Stimulated activated CD4-positive, alpha-beta T cell treated with anti-CD3 and anti-CD28 coated beads, Interleukin-2, amount 100 ng/mL, for 48 hours (primary cell): ENCODE results near the gene MED13L.

Experiments
- DNase-seq, 2 donors: peaks; one replicate each; pipeline ENCODE4 v3.0.0-alpha.2; 2020

The MED13L gene

DNA sequence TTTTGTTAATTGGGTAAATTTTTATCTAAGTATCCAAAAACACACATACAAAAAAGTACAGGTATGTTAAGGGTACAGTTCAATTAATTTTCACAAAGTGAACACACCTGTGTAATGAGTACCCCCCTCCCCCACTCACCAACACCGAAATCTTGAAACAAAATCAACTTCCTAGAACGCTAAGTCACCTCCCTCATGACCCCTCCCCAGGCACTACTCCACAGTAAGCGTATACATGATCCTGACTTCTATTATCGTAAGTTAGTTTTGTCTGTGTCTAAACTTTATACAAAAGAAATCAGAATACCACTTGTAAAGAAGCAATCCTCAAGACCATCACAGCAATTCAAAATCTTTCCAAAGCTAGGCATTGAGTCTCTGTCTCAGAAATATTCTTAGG is 100.5 kb downstream of the MED13L start:
- no peak for DNase-seq

DNA sequence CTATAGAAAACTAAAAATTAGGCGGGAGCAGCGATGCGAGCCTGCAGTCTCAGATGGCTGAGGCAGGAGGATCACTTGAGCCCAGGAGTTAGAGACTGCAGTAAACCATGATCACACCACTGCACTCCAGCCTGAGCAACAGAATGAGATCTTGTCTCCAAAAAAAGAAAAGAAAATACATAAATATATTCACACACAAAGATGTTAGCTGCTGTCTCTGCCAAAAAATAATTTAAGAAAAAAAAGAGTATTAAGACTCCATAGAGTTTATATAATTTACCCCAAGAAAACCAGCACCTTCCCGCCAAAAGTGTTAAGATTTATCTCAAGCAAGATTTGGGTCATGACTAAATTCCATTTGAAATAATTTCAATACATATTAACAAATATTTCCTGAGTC is 102.6 kb downstream of the MED13L start:
- no peak for DNase-seq

DNA sequence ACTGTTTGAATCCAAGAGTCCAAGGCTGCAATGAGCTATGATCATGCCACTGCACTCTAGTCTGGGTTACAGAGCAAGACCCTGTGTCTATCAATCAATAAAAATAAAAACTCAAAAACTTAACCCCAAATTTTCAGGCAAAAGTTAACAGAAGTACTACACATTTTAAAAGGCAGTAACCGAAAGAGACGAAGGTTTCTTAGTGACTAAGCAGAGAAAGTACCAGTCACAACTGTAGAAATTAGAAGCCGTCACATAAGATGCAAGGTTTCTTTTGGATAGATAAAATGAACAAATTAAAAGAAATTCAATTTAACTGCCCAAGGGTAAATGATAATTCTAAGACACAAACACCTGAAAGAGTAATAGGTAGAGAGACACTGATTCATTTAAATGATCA is 103.5 kb downstream of the MED13L start:
- no peak for DNase-seq

DNA sequence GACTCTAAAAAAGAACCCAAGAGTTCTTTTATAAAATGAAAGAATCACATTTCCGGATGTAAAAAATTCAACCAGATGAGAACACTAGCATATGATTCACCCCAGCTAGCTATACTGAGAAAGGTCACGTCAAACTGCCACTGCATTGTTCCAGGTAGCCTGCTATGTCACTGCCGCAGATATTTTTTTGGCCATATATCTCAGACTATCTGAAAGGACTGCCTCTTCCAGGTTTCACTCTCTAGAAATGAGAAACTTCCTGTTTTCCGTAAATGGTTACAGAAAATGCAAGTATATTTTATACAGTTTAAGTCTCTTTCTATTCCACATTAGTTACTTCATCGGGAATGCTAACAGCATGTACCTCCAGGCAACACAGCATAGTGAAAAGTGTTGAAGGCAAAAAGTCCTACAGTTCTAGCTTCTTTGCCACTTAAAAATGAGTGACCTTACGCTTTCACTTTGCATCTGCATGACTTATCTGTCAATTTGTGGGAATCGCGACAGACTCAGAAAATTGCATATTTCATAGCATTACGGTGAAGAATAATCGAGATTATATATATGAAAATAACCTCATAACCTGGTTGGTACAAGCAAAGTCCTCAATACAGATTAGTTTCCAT is 105.2 kb downstream of the MED13L start:
- DNase-seq = peak; percentile 17 to 37

DNA sequence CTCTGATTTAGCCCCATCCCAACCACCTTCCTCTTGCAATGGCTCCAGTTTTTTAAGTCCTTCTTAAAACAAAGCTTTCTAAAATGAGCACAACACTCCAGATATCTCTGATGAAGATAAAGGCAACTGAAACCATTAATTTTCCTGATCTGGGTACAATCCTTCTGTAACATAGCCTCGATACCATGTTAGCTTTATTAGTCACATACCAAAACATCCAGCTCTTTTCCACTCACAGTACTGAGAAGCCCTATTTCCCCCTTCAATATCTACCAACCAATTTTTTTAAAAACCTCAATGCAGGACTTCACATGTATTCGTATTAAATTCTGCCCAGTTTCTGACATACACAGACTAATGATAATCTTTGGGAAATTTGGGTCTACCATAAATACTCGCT is 105.9 kb downstream of the MED13L start:
- no peak for DNase-seq

DNA sequence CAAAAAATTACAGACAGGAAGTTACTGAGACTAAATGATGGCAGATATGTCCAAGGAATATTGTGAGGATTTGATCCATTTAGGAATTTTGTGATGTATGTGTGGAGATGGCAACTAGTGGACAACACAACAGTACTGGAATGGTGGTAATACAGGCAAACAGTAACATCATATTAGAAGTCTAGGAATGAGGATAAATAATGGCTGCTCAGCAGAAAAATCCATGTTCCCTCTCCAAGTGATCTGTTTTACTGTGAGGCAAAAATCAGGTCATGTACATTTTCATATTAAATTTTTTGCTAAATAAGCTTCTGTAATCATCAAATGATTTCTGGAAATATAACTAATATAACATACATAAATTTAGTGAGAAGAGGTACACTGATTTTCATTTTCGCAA is 108.4 kb downstream of the MED13L start:
- DNase-seq = no peak

DNA sequence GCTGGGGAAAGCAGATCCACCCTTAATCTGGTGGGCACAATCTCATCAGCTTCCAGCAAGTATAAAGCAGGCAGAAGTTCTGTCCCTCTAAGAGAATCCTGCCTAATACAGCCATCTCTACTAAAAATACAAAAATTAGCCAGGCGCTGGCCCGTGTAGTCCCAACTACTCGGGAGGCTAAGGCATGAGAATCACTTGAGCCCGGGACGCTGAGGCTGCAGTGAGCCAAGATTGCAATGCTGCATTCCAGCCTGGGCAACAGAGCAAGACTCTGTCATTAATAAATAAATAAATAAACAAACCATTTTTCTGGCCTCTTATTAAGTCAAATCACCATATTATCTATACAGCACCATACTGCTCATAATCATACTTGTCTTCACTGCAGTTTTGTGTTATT is 111.2 kb downstream of the MED13L start:
- no peak for DNase-seq

DNA sequence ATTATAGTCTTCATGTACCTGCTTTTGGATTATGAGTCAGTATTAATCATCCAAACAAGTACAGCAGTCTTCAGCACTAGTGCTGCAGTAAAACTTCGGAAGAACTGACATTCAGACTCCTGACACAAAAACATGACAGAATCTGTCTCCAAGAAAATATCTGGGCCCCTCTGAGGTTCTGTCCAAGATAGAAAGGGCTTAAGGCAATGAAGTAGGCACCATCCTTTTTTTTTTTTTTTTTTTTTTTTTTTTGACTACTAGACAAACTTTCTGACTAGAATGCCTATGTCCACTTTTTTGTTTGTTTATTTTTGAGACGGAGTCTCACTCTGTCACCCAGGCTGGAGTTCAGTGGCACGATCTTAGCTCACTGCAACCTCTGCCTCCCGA is 112.5 kb downstream of the MED13L start:
- DNase-seq = no peak

DNA sequence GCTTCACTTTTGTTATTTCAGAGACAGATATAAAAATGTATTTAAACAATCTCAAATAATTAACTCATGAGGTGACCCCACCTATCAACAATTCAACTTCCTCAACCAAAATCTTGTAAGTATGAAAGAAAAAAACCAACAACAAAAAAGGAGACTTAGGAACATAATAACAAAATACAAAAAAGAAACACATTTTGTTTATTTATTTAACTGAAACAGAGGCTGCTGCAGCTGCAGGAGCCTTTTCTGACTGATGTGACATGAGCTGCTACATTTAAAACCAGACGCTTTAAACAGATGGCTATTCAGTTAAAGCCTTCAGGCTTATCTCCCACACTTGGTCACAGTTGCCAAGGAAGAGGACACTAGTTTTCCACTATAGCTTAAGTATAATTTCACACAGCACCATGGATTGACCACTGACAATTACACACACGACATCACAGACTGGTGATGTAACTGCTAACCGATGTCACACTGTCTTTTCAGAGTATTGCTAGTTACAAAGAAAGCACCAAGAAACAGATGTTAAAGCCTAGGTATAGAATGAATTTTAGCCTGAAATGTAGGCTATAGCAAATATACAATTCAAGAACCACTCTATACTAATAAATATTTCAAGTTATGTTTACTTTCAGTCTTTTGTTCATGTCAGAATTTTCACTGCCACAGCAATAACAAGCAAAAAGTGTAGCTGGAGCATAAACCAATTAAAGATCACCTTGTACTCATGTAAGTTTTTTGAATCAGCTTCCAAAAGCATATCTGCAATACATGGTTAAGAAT is 113.0 kb downstream of the MED13L start:
- DNase-seq = no peak

DNA sequence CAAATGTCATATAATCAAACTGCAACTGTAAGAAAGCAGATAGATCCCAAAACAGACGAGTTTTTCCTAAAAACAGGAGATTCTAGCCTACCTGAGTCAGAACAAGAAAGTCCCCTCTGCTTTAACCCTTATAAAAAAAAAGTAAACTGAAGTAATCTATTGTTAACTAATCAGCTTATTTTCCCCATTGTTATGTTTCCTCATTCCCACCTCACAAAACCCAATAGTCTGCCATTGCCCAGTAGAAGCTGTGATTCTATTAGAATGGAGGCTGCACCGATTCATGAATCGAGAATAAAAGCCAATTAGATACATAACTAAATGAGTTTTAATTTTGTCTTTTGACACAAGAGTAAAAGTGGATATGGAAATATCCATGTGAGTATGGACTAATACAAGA is 115.4 kb downstream of the MED13L start:
- DNase-seq = no peak

DNA sequence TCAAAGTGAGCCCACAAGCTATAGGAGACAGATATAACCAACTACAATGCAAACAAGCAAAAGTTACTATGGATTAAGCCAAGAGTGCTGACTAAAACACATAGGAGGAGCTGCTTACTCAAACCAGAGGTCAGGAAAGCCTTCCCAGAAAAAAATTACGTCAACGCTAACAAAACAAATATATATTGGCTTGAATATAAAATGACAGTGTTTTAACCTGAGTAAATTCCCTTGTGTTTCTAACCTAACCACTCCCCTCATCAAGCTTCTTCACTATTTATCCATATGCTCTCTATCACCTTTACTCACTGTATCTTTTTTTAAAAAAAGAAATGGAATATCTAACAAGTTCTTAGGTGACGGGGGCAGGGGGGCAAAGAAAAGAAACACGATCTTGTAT is 115.9 kb downstream of the MED13L start:
- DNase-seq = no peak

DNA sequence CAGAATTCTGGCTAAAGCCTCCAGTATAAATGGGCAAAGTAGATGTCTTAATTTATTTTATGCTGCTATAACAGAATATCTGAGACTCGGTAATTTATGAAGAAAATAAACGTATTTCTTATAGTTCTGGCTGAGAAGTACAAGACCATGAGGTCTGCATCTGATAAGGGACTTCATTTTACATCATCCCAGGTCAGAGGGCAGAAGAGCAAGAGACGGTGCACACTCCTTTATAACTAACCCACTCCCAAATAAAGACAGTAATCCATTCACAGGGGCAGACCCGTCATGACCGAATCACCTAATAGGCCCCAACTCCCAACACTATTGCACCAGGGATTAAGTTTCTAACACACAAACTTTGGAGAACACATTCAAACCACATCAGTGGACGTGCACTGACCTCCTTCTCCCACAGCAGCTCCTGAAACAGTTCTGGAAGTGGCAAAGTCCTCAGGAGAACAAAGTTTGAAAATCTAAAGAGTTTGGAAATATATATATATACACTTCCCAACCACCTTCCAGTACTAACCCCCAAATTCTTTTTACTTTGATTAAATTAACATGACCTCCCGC is 116.5 kb downstream of the MED13L start:
- no peak for DNase-seq

DNA sequence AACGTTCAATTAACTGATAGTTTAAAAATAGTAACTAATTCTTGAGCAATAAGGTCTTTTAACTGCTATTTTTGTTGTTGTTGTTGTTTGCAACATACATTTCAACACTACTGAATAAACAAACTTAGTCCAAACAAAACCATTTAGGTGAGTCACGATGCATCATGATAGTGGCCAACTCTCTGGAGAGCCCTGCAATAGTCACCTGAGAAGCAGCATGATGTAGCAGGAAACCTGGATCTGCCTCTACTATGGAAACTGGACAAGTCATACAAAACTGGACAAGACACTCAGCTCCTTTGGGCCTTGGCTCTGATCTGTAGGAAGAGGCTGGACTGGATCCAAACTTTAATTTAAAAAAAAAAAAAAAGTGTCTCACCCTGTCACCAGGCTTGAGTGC is 117.3 kb downstream of the MED13L start:
- no peak for DNase-seq

DNA sequence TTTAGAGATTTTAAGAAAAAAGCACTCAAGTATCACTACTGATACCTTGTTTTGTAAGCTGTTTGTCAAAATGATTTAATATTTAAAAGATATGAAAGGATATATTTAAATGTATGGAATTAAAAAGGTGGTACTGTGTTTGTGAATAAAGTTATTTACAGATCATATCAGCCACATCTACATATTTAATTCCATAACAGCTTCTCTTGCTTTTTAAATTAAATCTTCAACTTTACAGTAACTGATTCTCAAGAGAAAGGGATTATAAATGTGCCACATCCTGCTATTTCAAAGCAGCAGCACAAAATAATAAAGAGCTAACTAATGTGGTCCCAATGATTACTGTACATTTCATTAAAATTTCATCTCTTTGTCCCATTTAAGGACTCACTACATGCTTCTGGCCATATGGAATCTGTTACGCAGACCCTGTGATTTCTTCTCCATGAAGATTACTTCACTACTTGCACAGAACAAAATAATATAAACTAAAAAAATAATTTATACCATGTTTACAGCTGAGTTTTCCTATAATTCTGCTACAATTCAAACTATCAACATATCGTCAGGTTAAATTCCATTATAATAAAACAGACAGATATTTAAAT is 117.8 kb downstream of the MED13L start:
- DNase-seq = no peak

DNA sequence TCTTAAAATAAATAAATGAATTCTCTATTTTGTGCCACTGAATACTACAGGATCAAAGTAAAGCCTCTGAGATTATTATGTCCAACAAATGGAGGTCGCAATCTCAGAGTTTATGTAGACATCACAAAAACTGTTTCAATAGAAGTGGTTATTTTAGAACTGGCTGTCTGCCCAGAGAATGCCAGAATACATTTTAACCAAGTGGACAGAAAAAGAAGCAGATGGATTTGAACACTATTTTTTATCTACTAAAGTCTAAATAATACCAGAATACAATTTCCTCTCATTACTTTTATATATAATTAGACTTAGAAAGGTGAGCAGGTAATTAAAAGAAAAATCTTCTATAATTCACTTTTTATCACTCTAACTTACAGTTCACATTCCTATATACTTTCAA is 118.3 kb downstream of the MED13L start:
- DNase-seq = no peak

DNA sequence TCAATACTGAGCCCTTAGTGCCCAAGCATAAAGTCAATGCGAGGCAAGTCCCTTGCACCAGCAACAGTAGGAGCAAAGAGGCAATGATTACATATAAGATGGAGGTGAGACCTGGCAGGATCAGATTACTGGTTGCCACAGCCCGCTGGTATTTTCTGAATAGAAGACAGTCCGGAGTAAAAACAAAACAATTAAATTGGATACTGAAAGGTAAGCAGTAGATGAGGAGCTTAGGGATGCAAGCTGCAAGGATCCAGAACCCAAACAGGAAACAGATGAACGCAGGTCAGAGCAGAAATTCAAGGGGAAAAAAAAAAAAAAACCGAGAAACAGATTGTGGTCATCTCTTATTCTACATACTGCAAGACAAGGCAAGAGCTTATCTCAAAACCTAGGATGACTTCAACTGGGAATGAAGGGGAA is 119.6 kb downstream of the MED13L start:
- no peak for DNase-seq

DNA sequence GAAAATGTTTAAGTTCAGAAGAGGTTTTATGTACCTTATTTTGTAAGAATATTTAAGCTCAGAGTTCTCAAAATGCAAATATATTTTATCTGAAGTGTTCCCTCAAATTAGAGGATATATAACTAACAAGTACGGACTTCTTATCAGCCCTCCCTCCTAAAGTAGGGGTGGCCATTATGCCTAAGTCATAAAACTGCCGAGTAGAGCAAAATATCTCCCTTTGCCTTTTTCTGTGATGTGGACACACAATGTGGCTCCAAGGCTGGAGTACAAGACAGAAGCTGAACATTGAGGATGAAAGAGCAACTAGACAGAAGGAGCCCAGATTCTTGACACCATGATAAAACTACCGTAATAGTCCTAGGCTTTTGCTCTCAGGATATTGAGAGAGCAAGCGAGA is 120.9 kb downstream of the MED13L start:
- no peak for DNase-seq

DNA sequence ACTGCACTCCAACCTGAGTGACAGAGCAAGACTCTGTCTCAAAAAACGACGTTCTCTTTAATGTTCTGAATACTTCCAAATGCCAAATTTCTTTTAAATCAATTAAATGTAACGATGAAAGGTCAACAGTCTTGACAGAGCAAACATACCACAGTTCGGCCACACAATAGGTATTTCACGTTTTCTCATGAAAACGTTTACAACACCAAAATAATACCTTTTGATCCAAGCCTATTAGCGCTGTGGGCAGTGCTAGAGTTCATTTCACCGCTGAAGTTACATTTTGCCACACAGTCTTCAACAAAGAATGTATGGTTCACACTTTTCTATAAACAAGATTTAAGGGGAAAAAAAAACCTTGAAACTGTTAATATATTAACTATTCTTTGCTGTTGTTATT is 122.1 kb downstream of the MED13L start:
- no peak for DNase-seq

DNA sequence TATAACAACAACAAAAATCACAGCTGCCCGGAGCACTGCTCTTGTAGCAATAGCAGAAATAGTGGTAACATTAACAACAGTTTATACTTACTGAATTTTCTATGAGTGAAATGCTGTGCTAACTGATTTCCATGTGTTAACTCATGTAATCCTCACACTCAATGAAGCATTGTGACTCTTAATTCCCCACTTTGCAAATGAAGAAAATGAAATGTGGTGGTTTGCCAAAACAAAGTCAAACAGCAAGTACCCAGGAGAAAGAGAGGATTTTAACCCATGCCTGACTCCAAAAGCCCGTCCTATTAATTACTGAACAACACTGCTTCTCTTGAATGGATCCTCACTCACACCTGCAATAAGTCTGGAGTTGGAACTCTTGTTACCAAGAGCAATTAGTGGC is 123.5 kb downstream of the MED13L start:
- DNase-seq = no peak

DNA sequence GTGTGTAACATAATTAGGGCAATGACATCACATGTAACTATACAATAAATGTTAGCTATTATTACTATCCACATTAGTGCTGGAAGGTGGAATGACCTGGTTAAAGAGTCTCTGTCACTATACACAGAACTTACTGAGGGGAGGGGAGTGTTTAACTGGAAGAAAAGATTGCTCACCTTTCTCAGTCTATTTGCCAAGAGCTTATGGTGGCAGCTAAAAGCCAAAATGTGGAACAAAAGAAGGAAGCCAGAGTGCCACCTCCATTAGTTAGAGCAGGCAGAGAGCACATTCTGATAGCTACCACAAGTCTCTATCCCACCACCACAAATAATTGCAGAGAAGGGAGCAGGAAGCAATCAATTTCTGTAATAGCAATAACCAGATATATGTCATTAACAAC is 124.4 kb downstream of the MED13L start:
- DNase-seq = no peak

DNA sequence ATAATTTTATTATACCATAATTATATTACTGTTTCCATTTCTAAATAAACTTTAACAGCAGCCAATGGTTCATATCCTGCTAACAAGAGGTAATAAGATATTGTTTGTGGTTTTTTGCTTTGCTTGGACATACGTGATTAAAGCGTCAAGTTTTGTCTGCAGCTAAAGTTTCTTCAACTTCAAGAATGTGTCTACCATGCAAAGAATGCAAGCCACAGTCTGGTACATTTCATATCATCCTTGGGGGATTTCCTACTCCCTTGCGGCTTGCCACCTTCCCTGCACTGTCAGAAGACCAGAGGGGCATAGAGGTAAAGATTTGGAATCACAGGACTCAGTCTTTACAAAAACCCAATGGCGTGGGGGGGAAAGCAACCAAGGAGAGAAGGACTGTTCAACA is 125.2 kb downstream of the MED13L start:
- no peak for DNase-seq

DNA sequence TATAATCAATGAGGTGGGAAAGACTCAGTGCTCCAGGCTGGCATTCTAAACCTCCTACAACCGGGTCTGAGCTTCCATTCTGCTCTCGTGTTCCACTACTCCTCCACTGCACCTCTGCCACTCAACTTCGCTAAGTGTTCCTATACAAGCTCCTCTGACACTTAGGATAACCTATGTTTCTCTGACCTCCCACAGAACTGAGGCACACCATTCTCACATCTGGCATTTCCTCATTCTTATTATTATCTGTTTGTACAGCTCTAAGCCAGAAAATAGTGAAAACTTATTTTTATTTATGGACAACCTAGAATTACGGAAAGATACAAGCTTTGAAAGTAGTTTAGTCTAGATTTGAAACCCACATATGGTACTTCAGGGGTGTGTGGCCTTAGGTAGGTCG is 127.0 kb downstream of the MED13L start:
- DNase-seq = no peak

DNA sequence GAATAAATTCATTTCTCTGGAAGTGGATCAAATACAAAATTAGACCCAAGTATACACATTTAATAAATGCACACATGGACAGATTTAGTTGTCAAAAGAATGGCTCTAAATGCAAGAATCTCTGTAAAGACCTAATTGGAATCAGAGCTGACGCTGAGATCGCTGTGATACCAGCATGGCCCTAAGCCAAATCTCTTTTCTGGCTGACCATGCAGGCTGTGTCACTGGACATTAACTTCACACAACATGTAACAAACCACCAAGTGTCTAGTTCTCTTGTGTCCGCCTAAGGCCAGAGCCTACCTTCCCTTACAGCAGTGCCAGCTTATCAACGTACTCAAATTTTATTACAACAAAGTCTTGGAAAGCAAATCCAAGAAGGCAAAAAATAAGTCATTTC is 127.5 kb downstream of the MED13L start:
- no peak for DNase-seq

DNA sequence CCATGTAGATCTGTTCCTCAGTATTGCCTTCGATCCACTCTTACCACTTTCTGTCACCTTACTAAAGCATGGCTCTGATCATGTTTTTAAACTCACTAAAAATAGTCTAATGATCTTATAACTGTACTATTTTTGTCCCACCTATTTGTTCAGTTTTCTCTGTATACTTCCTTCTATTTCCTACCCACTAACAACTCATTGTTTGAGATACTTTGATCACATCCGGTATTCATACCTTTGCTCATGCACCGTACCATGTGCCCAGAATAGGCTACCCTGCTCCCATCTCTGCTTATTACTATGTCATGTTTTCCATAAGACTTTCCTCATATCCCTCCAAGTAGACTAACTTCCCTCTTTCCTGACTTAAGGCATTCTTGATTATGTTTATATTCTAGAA is 128.6 kb downstream of the MED13L start:
- no peak for DNase-seq
